ENCODE results near the gene SPATA7. TPM values are rescaled to one million over a fixed set of nuclear protein-coding genes. Genes with fewer than 3 reads are reported as not detected.
"Not testable (repeated sequence)": the region's sequence is repeated elsewhere in the genome, so short reads cannot be mapped to it uniquely, and the experiment has no call there.

Gene SPATA7
- 10 to 100 TPM; 22.5 to 25.9 (median 24.7) TPM for polyA plus RNA-seq (ENCODE audit: insufficient read length in 3 of 3)
- long read RNA-seq, donor 1, partial matches to known transcripts: 0 of 1 reads
- long read RNA-seq, donor 1, other reads (novel, unspliced or antisense): 0 of 1 reads
- long read RNA-seq, donor 2, partial matches to known transcripts: 0 of 3 reads
- long read RNA-seq, donor 2, other reads (novel, unspliced or antisense): 0 of 3 reads
- long read RNA-seq, donor 3, partial matches to known transcripts: 0 of 4 reads
- long read RNA-seq, donor 3, other reads (novel, unspliced or antisense): 0 of 4 reads
- long read RNA-seq, donor 4, transcript SPATA7-203 (12 exons, 2,123 nt): major isoform, 5 of 7 reads
- long read RNA-seq, donor 4, partial matches to known transcripts: 0 of 7 reads
- long read RNA-seq, donor 4, other reads (novel, unspliced or antisense): 0 of 7 reads
- long read RNA-seq, donor 5, partial matches to known transcripts: 0 of 4 reads
- long read RNA-seq, donor 5, other reads (novel, unspliced or antisense): 0 of 4 reads
- long read RNA-seq, donor 6, partial matches to known transcripts: 0 of 9 reads
- long read RNA-seq, donor 6, other reads (novel, unspliced or antisense): 0 of 9 reads
- long read RNA-seq, donor 7, partial matches to known transcripts: 0 of 3 reads
- long read RNA-seq, donor 7, other reads (novel, unspliced or antisense): 0 of 3 reads
- long read RNA-seq, donor 8: 0 reads
- long read RNA-seq, donor 9, partial matches to known transcripts: 0 of 3 reads
- long read RNA-seq, donor 9, other reads (novel, unspliced or antisense): 0 of 3 reads
- long read RNA-seq, donor 10, partial matches to known transcripts: 0 of 1 reads
- long read RNA-seq, donor 10, other reads (novel, unspliced or antisense): 0 of 1 reads
- long read RNA-seq, donor 11, partial matches to known transcripts: 0 of 5 reads
- long read RNA-seq, donor 11, other reads (novel, unspliced or antisense): 0 of 5 reads
- long read RNA-seq, donor 12, partial matches to known transcripts: 0 of 9 reads
- long read RNA-seq, donor 12, other reads (novel, unspliced or antisense): 0 of 9 reads
- long read RNA-seq, donor 13, partial matches to known transcripts: 0 of 1 reads
- long read RNA-seq, donor 13, other reads (novel, unspliced or antisense): 0 of 1 reads
- long read RNA-seq, donor 14: 0 reads
- long read RNA-seq, donor 15: 0 reads
- long read RNA-seq, donor 16, partial matches to known transcripts: 0 of 6 reads
- long read RNA-seq, donor 16, other reads (novel, unspliced or antisense): 0 of 6 reads

DNA sequence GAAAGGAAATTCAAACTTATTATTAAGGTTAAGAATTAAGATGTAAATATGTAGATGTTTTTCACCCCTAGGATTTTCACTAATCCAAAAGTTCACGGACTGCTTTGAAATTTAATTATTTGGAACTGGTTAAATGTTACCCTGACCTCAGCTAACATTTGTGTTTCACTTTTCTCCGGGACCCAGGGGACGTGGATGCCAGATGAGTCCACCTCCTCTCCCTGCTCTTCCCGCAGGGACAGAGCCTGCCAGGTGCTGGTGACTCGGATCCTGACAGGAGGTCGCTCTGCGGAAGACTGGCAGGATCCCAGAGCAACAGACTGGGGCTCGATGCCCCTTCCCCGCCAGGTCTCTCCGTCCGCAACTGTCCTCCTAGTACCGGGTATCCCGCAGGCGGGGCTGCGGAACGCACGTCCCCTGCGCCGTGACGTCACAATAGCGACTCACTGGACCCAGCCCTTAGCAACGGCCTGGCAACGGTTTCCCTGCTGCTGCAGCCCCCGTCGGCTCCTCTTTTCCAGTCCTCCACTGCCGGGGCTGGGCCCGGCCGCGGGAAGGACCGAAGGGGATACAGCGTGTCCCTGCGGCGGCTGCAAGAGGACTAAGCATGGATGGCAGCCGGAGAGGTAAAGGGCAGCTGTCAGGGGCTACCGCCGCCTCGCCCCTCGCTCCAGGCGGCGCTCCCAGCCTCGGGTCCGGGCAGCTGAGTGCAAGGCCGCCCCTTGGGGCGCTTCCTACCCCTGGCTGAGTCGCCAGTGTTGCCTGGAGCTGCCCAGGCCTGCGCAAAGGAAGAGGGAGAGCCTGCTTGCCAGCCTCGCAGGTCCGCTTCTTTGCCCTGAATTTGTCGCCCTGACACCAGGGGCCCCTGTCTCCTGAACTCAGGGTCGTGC is at the start of gene SPATA7:
Gene SPATA7 (plus strand): TSS at position 446 of the 890 bp plus-strand sequence. CDS start 162 bp downstream, at position 608.
- DNase-seq: peak; percentile 95

DNA sequence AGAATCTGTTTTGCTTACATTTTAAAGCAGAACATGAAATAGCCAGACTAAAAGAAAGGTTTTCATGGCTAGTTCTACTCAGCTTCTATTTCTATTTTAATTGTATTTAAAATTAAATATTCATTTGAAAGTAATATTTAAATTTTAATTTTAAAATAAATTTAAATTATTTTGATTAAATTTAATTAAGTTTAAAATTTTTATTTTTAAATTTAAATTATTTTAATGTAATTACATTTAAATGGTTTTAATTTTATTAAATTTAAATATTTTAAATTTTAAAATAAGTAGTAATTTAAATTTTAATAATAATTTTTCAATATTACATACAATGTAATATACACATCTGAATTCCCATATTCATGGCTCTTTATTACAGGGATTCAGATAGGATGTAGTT is 45.1 kb upstream of the SPATA7 start:
- no peak for DNase-seq

GRCh38 chr14:88342980-88343379 is 42.5 kb upstream of the SPATA7 start:
- no peak for DNase-seq

DNA sequence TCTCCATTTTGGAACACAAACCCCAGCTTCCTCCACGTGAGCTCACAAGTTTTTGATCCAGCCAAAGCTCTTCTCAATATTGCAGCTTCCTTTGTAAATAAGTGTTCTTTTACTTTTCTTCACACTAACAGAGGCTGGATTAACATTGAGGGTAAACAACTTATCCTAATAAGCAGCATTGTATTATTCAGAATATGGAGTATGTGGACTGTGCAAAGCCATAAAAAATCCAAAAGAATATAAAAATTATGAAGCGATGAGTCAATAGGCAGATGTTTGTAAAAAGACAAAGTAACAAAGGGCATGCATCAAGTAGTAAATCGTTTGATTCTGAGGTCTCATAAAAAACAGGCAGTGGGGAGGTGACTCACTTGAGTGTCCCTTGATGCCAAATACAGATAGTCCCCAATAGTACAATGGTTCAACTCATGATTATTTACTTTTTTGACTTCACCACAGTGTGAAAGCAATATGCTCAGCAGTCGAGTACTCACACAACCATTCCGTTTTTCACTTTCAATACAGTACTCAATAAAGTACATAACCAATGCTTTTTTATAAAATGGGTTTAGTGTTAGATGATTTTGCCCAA is 39.3 kb upstream of the SPATA7 start:
- DNase-seq: no peak

DNA sequence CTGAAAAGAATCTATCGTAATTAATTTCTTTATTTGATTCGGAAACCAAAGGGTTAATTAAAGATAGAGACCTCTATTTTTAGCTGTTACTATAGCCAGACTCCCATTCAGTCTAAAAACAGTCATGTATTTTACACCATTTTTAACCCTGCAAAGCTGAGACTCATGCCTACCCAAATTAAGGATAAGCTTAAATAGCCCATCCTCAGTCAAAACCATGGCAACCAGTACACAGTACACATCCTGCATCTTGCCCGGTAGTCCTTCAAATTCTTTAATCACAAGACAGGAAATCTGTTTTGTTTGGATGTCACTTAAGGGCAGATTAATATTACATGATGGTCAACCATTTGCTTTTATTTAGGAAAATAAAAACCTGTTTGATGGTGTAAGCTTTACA is 36.9 kb upstream of the SPATA7 start:
- no peak for DNase-seq

DNA sequence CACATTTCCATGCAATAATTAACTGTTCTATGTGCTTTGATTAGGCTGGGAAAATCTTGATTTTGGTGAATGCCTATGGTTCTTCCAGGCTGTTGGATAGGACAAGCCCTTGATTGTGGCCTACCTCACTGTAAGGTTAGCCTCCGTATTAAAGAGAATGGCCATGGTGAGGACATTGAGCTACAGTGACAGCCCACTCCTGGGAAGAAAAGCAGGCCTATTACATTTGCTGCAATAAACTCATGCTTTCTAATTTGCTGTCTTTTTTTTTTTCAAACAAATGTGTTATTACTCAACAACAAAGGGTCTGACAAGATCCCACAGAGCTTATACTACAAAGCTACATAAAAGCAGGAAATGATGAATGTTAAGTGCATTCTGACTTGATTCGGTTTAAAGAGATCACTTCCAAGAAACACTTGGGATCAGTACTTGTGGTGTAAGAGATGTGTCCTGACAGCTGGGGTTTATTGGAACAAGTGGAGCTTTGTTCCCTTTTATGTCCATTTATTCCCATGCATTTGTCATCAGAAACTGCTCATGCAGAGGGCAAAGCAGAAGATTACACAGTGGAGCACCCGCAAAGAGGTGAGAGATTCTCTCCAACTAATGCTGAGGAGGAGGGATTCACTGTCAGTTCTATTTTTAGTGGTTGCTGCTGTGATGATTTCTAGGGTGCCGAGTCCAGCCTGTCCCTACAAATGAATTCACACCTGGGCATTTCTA is 33.3 kb upstream of the SPATA7 start:
- DNase-seq: no peak

- no peak for DNase-seq
Measured at GRCh38 chr14:88352698-88353097, 32.8 kb upstream of the SPATA7 start.

DNA sequence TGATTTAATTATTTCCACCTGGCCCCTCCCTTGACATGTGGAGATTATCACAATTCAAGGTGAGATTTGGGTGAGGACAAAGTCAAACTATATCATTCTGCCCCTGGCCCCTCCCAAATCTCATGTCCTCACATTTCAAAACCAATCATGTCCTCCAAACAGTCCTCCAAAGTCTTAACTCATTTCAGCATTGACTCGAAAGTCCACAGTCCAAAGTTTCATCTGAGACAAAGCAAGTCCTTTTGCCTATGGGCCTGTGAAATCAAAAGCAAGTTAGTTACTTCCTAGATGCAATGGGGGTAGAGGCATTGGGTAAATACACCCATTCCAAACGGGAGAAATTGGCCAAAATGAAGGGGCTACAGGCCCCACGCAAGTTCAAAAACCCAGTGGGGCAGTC is 31.1 kb upstream of the SPATA7 start:
- no peak for DNase-seq

DNA sequence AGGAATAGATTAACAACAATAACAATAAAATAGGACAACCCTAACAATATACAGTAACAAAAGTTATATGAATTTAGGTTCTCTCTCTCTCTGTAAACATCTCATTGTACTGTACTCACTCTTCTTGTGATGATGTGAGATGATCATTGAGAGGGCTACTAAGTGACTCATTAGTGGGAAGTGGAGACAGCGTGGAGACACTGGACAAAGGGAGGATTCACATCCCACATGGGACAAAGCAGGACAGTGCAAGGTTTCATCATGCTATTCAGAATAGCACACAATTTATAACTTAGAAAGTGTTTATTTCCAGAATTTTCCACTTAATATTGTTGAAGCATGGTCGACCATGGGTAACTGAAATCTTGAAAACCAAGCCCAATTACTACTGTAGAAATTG is 26.0 kb upstream of the SPATA7 start:
- no peak for DNase-seq

DNA sequence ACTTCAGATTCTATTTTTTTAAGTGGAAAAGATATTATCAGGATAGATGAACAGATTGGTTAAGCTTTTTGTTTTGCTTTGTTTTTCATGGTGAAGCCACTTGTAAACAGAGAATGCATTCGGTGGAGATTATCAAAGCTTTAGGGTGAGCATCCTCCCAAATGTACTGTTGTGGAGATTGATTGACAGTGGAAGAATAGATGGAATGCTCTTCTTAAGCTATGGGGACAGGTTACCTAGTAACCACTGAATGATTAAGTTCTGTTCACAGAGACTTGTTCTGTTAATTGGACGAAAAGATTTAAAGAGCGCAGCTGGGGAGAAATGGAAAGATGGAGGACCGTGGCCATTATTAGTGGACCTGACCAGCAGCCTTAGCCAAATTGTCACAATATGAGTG is 21.8 kb upstream of the SPATA7 start:
- no peak for DNase-seq

DNA sequence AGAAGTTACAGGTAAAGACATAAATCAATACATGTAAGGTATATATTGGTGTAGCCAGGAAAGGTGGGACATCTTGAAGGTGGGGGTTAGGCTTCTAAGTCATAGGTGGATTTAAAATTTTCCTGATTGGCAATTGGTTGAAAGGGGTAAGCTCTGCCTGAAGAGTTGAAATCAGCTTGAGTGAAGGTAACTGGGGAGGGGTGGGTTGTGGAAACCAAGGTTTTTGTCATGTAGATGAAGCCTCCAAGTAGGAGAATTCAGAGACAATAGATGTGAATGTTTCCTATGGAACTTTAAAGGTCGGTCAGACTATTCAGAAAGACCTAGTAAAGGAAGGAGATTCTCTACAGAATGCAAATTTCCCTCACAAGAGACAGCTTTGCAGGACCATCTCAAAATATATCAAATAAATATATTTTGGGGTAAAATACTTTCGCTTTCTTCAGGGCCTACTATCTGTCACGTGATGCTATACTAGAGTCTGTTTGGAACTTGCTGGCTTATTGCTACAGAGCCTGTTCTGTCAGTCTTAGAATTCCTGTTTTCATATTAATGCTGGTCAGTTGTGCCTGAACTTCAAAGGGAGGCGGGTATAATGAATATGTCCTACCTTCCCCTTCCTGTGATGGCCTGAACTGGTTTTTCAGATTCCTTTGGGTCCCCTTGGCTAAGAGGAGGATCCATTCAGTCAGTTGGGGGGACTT is 20.6 kb upstream of the SPATA7 start:
- DNase-seq: no peak

- no peak for DNase-seq
Measured at GRCh38 chr14:88369496-88369895, 16.0 kb upstream of the SPATA7 start.

- DNase-seq: no peak
Measured at GRCh38 chr14:88379706-88380343, 5.6 kb upstream of the SPATA7 start.

- no peak for DNase-seq
Measured at GRCh38 chr14:88380405-88380804, 5.1 kb upstream of the SPATA7 start.

- DNase-seq: not testable (repeated sequence)
Measured at GRCh38 chr14:88381634-88382033, 3.8 kb upstream of the SPATA7 start.

DNA sequence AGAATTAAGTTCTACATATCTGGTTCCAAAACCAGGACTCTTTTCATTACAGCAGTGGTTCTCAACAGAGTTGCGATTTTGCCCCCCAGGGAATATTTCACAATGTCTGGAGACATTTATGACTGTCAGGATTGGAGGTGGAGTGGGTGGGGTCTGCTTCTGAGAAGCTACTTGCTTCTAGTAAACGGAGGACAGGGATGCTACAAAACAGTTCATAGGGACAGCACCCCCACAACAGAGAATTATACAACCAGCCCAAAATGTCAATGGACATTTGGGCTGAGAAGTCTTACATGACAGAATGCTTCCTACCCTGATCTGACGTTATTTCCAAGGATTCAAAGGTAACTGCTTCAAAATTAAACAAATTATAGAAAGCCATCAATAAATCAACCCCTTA is 739 bp upstream of the SPATA7 start:
- no peak for DNase-seq

- no peak for DNase-seq
Measured at GRCh38 chr14:88386256-88386794, 868 bp downstream of the SPATA7 start.

- DNase-seq: no peak
Measured at GRCh38 chr14:88388741-88389282, 3.4 kb downstream of the SPATA7 start.
